Thyroid gland (tissue), 4 donors: ENCODE results near the gene CTSS. TPM values are rescaled to one million over a fixed set of nuclear protein-coding genes. Genes with fewer than 3 reads are reported as not detected.

ENCODE experiments used
- DNase-seq, 2 donors: peaks; one replicate each; pipeline ENCODE4 v3.0.0-alpha.2; 2019
- H3K27ac ChIP-seq, 3 donors: fragments of 200-600 bp; sonication (generic); 1 replicate in 2 of 3; 2 replicates in 1 of 3; pipeline ENCODE4 v1.5.1; 2016 to 2019; ENCODE audit warnings: mild to moderate bottlenecking in 1 of 3, moderate library complexity in 1 of 3
- H3K27me3 ChIP-seq: fragments of 200-600 bp; sonication (generic); one replicate; pipeline ENCODE4 v1.5.1; 2019
- H3K36me3 ChIP-seq, 2 donors: fragments of 200-600 bp; sonication (generic); one replicate each; pipeline ENCODE4 v1.5.1; 2016 to 2019
- H3K4me1 ChIP-seq, 2 donors: fragments of 200-600 bp; sonication (generic); one replicate each; pipeline ENCODE4 v1.5.1; 2017 to 2019
- H3K4me3 ChIP-seq, 3 donors: fragments of 200-600 bp; sonication (generic); replicated peaks in 1 of 3; 1 replicate in 2 of 3; 2 replicates in 1 of 3; pipeline ENCODE4 v1.5.1; 2016; ENCODE audit warnings: mild to moderate bottlenecking in 1 of 3
- H3K9me3 ChIP-seq: fragments of 200-600 bp; sonication (generic); one replicate; pipeline ENCODE4 v1.5.1; 2017
- CTCF ChIP-seq, 6 experiments: fragments of 200-600 bp in 3 of 6; fragments of 450-650 bp in 3 of 6; sonication (generic) in 3 of 6; IDR thresholded peaks; one replicate each; pipeline ENCODE4 v1.5.1; 2016 to 2019; ENCODE audit warnings: antibody characterized with exemption in 6 of 6, mild to moderate bottlenecking in 2 of 6, inconsistent platforms in 1 of 6, moderate library complexity in 1 of 6
- POLR2A ChIP-seq, 2 donors: fragments of 450-650 bp; IDR thresholded peaks; one replicate each; pipeline ENCODE4 v1.6.1; 2017; ENCODE audit warnings: antibody characterized with exemption in 2 of 2, mild to moderate bottlenecking in 2 of 2, moderate library complexity in 1 of 2
- WGBS, 2 donors: methylation state at CpG; one replicate each; pipeline ENCODE4 v1.1.5; 2017; 5-methylcytosine and 5-hydroxymethylcytosine counted together
- intact Hi-C: fragments of 100-400 bp; cut with DNase I; formaldehyde crosslinking; loops from one replicate; pipeline ENCODE4 v1.15.1; 2023
- total RNA-seq, 4 donors: library from RNA; depleted of rRNA; stranded (reverse); fragments of >200 nt; gene quantifications; one replicate each; pipeline ENCODE4 v1.2.3, GENCODE V29; 2016

Gene CTSS
- total RNA-seq, 4 donors from 2014 or later = 26.2 to 49.3 (median 33.1) TPM

- Histone ChIP-seq H3K36me3 (no peaks in the 10 kb centered on the region), H3K4me3 (no peak overlapping the region), H3K9me3 (no peaks in the 10 kb centered on the region), H3K27me3 (no peaks in the 10 kb centered on the region), H3K27ac (no peak overlapping the region), H3K4me1 (no peaks in the 10 kb centered on the region)
- intact Hi-C loops = no loop called here
- no peak for DNase-seq
- TF ChIP-seq POLR2A (IDR thresholded peaks at IDR 0.05) = no peak
- no peak for TF ChIP-seq CTCF (IDR thresholded peaks at IDR 0.05)
- 78 to 81% methylated on average over 6 of the region's 6 CpGs for WGBS, 2 donors
Measured at GRCh38 chr1:150751443-150751842, 14.1 kb downstream of the CTSS start.

- H3K9me3 ChIP-seq = no peaks in the 10 kb centered on the region
- H3K27me3 ChIP-seq = no peaks in the 10 kb centered on the region
- WGBS, 2 donors = 95 to 96% methylated on average over 8 of the region's 8 CpGs
- no peak overlapping the region for H3K27ac ChIP-seq
- H3K4me3 ChIP-seq = no peak overlapping the region
- H3K4me1 ChIP-seq = no peaks in the 10 kb centered on the region
- no peak for TF ChIP-seq CTCF (IDR thresholded peaks at IDR 0.05)
- TF ChIP-seq POLR2A (IDR thresholded peaks at IDR 0.05) = no peak
- intact Hi-C loops = no loop called here
- H3K36me3 ChIP-seq = no peaks in the 10 kb centered on the region
- no peak for DNase-seq
Measured at GRCh38 chr1:150749720-150750311, 15.8 kb downstream of the CTSS start.

- Histone ChIP-seq H3K27ac (no peak overlapping the region), H3K4me1 (no peaks in the 10 kb centered on the region), H3K9me3 (no peaks in the 10 kb centered on the region), H3K4me3 (no peak overlapping the region), H3K36me3 (no peaks in the 10 kb centered on the region), H3K27me3 (no peaks in the 10 kb centered on the region)
- WGBS, 2 donors = 92 to 95% methylated on average over 12 of the region's 12 CpGs
- intact Hi-C loops = no loop called here
- TF ChIP-seq POLR2A (IDR thresholded peaks at IDR 0.05) (no peak), CTCF (IDR thresholded peaks at IDR 0.05) (no peak)
- no peak for DNase-seq
Measured at GRCh38 chr1:150748878-150749719, 16.5 kb downstream of the CTSS start.

GRCh38 chr1:150730130-150730721, 35.4 kb downstream of the CTSS start:
- no peaks in the 10 kb centered on the region for H3K9me3 ChIP-seq
- H3K36me3 ChIP-seq = no peaks in the 10 kb centered on the region
- no peaks in the 10 kb centered on the region for H3K4me1 ChIP-seq
- intact Hi-C loops = no loop called here
- TF ChIP-seq POLR2A (IDR thresholded peaks at IDR 0.05) (no peak), CTCF (IDR thresholded peaks at IDR 0.05) (no peak)
- no peak overlapping the region for H3K4me3 ChIP-seq
- DNase-seq = no peak
- no peaks in the 10 kb centered on the region for H3K27me3 ChIP-seq
- WGBS, 2 donors = 88 to 89% methylated on average over 3 of the region's 3 CpGs
- no peak overlapping the region for H3K27ac ChIP-seq

- no peak overlapping the region for H3K4me3 ChIP-seq
Measured at GRCh38 chr1:150724336-150724735, 41.2 kb downstream of the CTSS start.

More at GRCh38 chr1:150724336-150724735, 41.2 kb downstream of the CTSS start:
- Histone ChIP-seq H3K9me3 (no peaks in the 10 kb centered on the region), H3K4me1 (no peaks in the 10 kb centered on the region), H3K27ac (no peak overlapping the region), H3K36me3 (no peaks in the 10 kb centered on the region), H3K27me3 (no peaks in the 10 kb centered on the region)
- no peak for DNase-seq
- WGBS, 2 donors = 77 to 82% methylated on average over 2 of the region's 2 CpGs
- TF ChIP-seq CTCF (IDR thresholded peaks at IDR 0.05) = no peak
- no peak for TF ChIP-seq POLR2A (IDR thresholded peaks at IDR 0.05)
- intact Hi-C loops = no loop called here
